PC-3 (cell line): ENCODE measurements around the gene PCSK1.

ENCODE experiments used
- CTCF ChIP-seq: fragments of 300-600 bp; sonication (generic); conservative IDR thresholded peaks from 2 replicates; pipeline ENCODE4 v1.5.1; 2017; ENCODE audit warnings: antibody characterized with exemption, low read depth, mild to moderate bottlenecking, low read length
- EZH2 ChIP-seq: fragments of 300-600 bp; sonication (generic); IDR thresholded peaks from one replicate; pipeline ENCODE4 v1.6.1; 2017; ENCODE audit warnings: antibody characterized with exemption, mild to moderate bottlenecking, low read length; ENCODE audit not compliant: unreplicated experiment

DNA sequence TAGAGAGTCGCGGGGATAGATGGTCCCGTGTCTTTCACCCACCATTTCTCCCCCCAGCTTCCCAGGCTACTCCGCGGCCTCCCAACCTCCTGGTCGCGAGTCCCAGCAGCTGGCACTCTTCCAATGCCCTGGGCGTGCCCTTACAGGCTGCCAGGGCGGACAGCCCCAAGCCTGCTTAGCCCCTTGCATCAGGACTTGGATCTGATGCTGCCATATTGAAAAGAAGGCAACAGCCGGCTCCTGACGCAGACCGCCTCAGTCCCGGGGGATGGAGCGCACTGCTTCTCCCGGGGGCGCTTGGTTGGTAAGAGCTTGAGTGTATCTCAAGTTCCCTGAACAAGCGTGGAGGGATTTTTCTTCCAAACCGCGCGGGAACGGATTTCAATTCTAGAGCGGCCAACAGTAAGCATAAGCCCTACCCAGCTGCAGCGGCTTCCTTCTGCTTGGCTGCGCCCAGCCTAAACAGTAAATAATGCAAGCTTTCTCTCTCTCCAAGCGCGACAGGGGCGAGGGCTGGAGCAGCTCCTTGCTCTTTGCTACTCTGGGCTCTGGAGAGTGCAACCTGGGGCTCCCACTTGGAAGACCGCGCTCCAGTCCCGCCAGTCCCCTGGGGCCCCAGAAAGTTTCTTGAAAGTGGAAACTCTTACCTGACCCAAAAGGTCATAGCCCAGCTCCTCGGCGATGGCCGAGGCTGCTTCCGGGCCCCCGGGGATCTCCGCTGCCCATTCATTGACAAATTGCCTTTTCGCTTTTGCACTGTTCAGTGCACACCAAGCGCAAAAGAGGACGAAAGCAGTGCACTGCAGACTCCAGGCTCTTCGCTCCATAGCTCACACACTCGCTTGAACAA is 607 bp downstream of the PCSK1 start:
- TF ChIP-seq CTCF = no peak
- TF ChIP-seq EZH2 = no peak
